Prostate gland (tissue), 2 donors: ENCODE results near the gene PAM16. TPM values are rescaled to one million over a fixed set of nuclear protein-coding genes. Genes with fewer than 3 reads are reported as not detected.
"Not testable (repeated sequence)": the region's sequence is repeated elsewhere in the genome, so short reads cannot be mapped to it uniquely, and the experiment has no call there.

Experiments
- DNase-seq: peaks from one replicate; pipeline ENCODE4 v3.0.0-alpha.2; 2019; ENCODE audit warnings: low spot score
- H3K27ac ChIP-seq, 2 donors: fragments of 200-600 bp; sonication (generic); 2 replicates each; pipeline ENCODE4 v1.5.1; 2017 to 2019
- H3K27me3 ChIP-seq: fragments of 200-600 bp; sonication (generic); replicated peaks from 2 replicates; pipeline ENCODE4 v1.5.1; 2019; ENCODE audit not compliant: insufficient read depth
- H3K36me3 ChIP-seq, 2 donors: fragments of 200-600 bp; sonication (generic); 1 replicate in 1 of 2; 2 replicates in 1 of 2; pipeline versions ENCODE4 v1.5.1 to v1.8.1; 2017 to 2019
- H3K4me1 ChIP-seq: fragments of 200-600 bp; sonication (generic); replicated peaks from 2 replicates; pipeline ENCODE4 v1.5.1; 2019
- H3K4me3 ChIP-seq, 2 donors: fragments of 200-600 bp; sonication (generic); 2 replicates each; pipeline ENCODE4 v1.5.1; 2017 to 2019
- H3K9me3 ChIP-seq: fragments of 200-600 bp; sonication (generic); 2 replicates; pipeline ENCODE4 v1.5.1; 2017
- POLR2A ChIP-seq: fragments of 450-650 bp; IDR thresholded peaks from one replicate; pipeline ENCODE4 v1.6.1; 2016; ENCODE audit warnings: antibody characterized with exemption, mild to moderate bottlenecking
- POLR2AphosphoS5 ChIP-seq: sonication (generic); formaldehyde crosslinking; IDR thresholded peaks from one replicate; pipeline ENCODE4 v1.6.1; 2017; ENCODE audit warnings: antibody characterized with exemption
- WGBS: methylation state at CpG from one replicate; pipeline ENCODE4 v1.1.5; 2018; 5-methylcytosine and 5-hydroxymethylcytosine counted together
- intact Hi-C: fragments of 100-400 bp; cut with DNase I; formaldehyde crosslinking; loops from one replicate; pipeline ENCODE4 v1.14.2; 2022
- total RNA-seq, 2 donors: library from RNA; depleted of rRNA; stranded (reverse); fragments of >200 nt; gene quantifications; one replicate each; pipeline ENCODE4 v1.1.0, GENCODE V29; 2016
- TF ChIP-seq, protein P1 (sequence below), 4 experiments: fragments of 200-600 bp in 2 of 4; fragments of 450-650 bp in 2 of 4; sonication (generic) in 2 of 4; IDR thresholded peaks; 1 replicate in 3 of 4; 2 replicates in 1 of 4; pipeline ENCODE4 v1.5.1; 2016 to 2019; ENCODE audit warnings: antibody characterized with exemption in 4 of 4, mild to moderate bottlenecking in 2 of 4, moderate library complexity in 2 of 4

Gene PAM16
- total RNA-seq, 2 donors from 2014 or later, result 28.6 to 100 TPM

- TF ChIP-seq POLR2A (no peak), POLR2AphosphoS5 (peak; percentile 22)
- TF ChIP-seq, protein P1, sequence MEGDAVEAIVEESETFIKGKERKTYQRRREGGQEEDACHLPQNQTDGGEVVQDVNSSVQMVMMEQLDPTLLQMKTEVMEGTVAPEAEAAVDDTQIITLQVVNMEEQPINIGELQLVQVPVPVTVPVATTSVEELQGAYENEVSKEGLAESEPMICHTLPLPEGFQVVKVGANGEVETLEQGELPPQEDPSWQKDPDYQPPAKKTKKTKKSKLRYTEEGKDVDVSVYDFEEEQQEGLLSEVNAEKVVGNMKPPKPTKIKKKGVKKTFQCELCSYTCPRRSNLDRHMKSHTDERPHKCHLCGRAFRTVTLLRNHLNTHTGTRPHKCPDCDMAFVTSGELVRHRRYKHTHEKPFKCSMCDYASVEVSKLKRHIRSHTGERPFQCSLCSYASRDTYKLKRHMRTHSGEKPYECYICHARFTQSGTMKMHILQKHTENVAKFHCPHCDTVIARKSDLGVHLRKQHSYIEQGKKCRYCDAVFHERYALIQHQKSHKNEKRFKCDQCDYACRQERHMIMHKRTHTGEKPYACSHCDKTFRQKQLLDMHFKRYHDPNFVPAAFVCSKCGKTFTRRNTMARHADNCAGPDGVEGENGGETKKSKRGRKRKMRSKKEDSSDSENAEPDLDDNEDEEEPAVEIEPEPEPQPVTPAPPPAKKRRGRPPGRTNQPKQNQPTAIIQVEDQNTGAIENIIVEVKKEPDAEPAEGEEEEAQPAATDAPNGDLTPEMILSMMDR (IDR thresholded peaks at IDR 0.05), result no peak
- Histone ChIP-seq H3K4me3 (no peak overlapping the region), H3K9me3 (no peaks in the 10 kb centered on the region), H3K4me1 (no peaks in the 10 kb centered on the region), H3K27me3 (no peaks in the 10 kb centered on the region), H3K27ac (no peak overlapping the region), H3K36me3 (no peaks in the 10 kb centered on the region)
- intact Hi-C loops, result no loop called here
- 70% methylated on average over 14 of the region's 14 CpGs for WGBS
- DNase-seq, result no peak
Observed at GRCh38 chr16:4345836-4346781, 5.0 kb downstream of the PAM16 start.

DNA sequence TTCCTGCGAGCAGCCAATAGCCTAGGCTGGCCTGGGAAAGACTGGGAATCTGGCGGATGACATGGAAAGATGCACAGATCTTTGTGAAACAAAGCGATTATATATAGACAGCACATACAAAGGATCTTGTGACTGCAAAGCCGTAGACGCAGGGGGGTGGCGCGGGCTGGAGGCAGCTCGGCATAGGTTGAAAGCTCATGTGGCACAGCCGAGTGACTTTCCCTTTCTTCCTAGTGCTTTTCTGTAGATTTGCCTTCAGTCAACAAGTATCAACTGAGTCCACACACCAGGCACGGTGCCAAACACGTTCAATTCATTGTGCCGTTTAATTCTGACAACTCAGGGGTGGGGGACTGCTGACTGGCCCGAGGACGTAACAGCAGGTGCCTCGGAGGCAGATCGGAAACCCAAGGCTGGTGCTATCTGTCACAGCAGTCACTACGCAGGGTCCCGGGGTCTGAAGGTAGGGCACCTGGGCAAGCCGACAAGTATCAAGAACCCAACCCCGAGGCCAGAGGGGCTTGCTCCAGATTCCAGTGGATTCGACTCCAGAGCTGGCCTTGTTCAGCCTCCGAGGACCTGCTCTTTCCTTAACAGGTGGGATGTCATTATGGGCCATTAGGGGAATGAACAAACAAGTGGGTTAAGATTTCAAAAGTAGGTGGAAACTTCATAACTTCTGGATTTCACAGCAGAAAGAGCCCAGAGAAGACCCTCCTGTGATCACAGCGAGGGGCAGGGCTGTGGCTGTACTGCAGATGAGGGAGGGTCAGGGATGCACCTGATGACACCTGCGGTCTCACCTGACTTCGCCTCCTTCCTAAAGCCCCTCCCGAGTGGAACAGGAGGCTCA lies 5.9 kb downstream of the PAM16 start:
- 58% methylated on average over 26 of the region's 26 CpGs for WGBS
- DNase-seq, result no peak
- Histone ChIP-seq H3K4me3 (no peak overlapping the region), H3K4me1 (no peaks in the 10 kb centered on the region), H3K9me3 (no peaks in the 10 kb centered on the region), H3K27me3 (no peaks in the 10 kb centered on the region), H3K36me3 (no peaks in the 10 kb centered on the region), H3K27ac (no peak overlapping the region)
- TF ChIP-seq POLR2A (no peak), POLR2AphosphoS5 (no peak)
- TF ChIP-seq, protein P1 (IDR thresholded peaks at IDR 0.05), result no peak
- intact Hi-C loops, result no loop called here

GRCh38 chr16:4344300-4344982 lies 6.7 kb downstream of the PAM16 start:
- DNase-seq, H3K4me3 ChIP-seq, H3K27ac ChIP-seq, H3K36me3 ChIP-seq, H3K27me3 ChIP-seq, H3K9me3 ChIP-seq, H3K4me1 ChIP-seq, intact Hi-C loops: not testable (repeated sequence)
- WGBS, result 55% methylated on average over 6 of the region's 10 CpGs

- Histone ChIP-seq H3K36me3 (no peaks in the 10 kb centered on the region), H3K27me3 (no peaks in the 10 kb centered on the region), H3K27ac (no peak overlapping the region), H3K4me1 (no peaks in the 10 kb centered on the region), H3K9me3 (no peaks in the 10 kb centered on the region), H3K4me3 (no peak overlapping the region)
- intact Hi-C loops, result no loop called here
- 88% methylated on average over 21 of the region's 21 CpGs for WGBS
- no peak for DNase-seq
- TF ChIP-seq POLR2AphosphoS5, result no peak
- TF ChIP-seq, protein P1 (IDR thresholded peaks at IDR 0.05), result no peak
- TF ChIP-seq POLR2A, result no peak
Observed at GRCh38 chr16:4342866-4343744, 8.0 kb downstream of the PAM16 start.
